ENCODE results near the gene FRMD4A.

FRMD4A gene
- long read RNA-seq, donor 1, partial matches to known transcripts: 0 of 8 reads
- long read RNA-seq, donor 1, other reads (novel, unspliced or antisense): 0 of 8 reads
- long read RNA-seq, donor 2, partial matches to known transcripts: 0 of 3 reads
- long read RNA-seq, donor 2, other reads (novel, unspliced or antisense): 0 of 3 reads
- long read RNA-seq, donor 3, transcript FRMD4A-209 (3 exons, 1,287 nt): major isoform, 5 of 7 reads
- long read RNA-seq, donor 3, partial matches to known transcripts: 0 of 7 reads
- long read RNA-seq, donor 3, other reads (novel, unspliced or antisense): 0 of 7 reads
- long read RNA-seq, donor 4, transcript FRMD4A-209 (3 exons, 1,287 nt): major isoform, 5 of 9 reads
- long read RNA-seq, donor 4, partial matches to known transcripts: 0 of 9 reads
- long read RNA-seq, donor 4, other reads (novel, unspliced or antisense): 0 of 9 reads
- long read RNA-seq, donor 5, partial matches to known transcripts: 0 of 4 reads
- long read RNA-seq, donor 5, other reads (novel, unspliced or antisense): 0 of 4 reads
- long read RNA-seq, donor 6, transcript FRMD4A-209 (3 exons, 1,287 nt): major isoform, 10 of 13 reads
- long read RNA-seq, donor 6, partial matches to known transcripts: 0 of 13 reads
- long read RNA-seq, donor 6, other reads (novel, unspliced or antisense): 0 of 13 reads
- long read RNA-seq, donor 7, transcript FRMD4A-209 (3 exons, 1,287 nt): major isoform, 21 of 23 reads
- long read RNA-seq, donor 7, partial matches to known transcripts: 0 of 23 reads
- long read RNA-seq, donor 7, other reads (novel, unspliced or antisense): 0 of 23 reads
- long read RNA-seq, donor 8, transcript FRMD4A-209 (3 exons, 1,287 nt): major isoform, 7 of 16 reads
- long read RNA-seq, donor 8, partial matches to known transcripts: 6 of 16 reads
- long read RNA-seq, donor 8, other reads (novel, unspliced or antisense): 0 of 16 reads

DNA sequence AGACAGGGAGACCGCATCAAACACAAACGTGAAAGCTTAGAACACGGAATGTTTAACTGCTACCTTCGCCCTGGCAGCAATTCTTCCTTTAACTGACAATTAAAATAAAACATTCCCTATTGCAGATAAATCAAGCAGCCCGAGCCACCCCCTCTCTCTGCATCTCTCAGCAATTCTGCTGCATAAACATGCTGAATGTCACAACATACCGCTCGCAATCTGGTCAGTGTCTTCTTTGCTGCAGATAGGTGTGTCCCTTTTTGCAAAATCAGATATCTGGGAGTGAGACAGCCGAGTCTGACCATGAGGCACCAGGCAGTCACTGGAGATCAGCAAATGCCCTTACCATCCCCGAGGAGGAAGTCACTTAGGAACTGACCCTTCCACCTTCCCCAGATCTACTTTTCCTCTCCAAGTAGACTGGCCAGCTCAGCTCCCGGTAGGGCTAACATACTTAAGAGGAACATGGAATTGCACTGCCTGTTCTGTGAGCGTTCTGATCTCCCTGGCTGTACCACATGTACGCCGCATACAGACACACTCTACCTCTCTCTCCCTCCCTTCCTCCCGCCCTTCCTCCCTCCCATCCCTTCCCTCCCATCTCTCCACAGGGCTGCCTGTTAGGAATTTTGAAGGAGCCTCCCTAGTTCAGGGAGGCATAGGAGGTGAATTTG is at the start of gene FRMD4A:
Gene FRMD4A (minus strand): TSS at position 537 of the 674 bp plus-strand sequence.
- DNase-seq: peak; percentile 41

DNA sequence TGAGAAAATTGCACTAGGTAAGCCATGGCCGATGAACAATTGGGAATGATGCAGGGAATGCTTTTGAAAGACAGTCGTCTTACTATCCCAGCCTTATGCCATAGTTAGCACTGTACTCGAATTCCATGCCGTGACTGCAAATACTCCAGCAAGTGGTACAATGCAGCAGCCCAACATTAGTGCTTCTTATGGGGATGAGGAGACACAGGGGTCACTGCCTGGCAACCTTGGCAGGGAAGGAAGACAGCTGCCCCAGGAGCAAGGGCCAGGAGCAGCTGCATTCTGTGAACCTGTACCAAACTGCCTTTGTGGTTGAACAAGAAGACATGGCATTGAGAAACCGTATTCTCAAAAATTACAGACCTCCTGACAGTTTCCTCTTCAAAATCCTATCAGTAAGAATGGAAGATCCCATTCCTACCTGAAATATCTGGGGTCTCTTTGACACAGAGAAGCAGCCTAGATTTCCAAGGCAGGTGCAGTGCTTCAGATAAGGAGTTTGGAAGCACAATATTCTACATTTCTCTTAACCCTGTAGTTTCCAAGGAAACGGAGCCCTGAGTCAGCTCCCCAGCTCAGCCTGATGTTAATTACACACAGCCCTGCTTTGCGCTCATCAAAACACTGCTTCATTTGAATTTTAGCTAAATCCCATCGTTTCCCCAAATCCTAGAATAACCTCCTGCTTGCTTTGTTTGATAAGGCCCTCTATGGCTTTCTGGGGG is 49.0 kb upstream of the FRMD4A start:
- no peak for DNase-seq

GRCh38 chr10:14378387-14378960 is 47.8 kb upstream of the FRMD4A start:
- DNase-seq: no peak

DNA sequence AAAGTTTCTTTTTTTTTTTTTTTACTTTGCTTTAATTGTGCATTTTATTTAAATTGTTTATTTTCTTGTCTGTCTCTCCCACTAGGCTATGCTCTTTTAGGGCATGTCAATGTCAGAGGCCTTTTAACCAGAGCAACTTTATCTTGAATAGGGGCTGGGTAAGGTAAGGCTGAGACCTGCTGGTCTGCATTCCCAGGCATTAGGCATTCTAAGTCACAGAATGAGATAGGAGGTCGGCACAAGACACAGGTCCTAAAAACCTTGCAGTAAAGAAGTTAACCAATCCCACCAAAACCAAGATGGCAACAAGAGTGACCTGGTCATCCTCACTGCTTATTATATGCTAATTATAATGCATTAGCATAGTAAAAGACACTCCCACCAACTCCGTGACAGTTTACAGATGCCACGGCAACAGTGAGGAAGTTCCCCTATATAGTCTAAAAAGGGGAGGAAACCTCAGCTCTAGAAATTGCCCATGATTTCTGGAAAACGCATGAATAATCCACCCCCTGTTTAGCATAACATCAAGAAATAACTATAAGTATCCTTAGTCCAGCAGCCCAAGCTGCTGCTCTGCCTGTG is 47.0 kb upstream of the FRMD4A start:
- DNase-seq: no peak

DNA sequence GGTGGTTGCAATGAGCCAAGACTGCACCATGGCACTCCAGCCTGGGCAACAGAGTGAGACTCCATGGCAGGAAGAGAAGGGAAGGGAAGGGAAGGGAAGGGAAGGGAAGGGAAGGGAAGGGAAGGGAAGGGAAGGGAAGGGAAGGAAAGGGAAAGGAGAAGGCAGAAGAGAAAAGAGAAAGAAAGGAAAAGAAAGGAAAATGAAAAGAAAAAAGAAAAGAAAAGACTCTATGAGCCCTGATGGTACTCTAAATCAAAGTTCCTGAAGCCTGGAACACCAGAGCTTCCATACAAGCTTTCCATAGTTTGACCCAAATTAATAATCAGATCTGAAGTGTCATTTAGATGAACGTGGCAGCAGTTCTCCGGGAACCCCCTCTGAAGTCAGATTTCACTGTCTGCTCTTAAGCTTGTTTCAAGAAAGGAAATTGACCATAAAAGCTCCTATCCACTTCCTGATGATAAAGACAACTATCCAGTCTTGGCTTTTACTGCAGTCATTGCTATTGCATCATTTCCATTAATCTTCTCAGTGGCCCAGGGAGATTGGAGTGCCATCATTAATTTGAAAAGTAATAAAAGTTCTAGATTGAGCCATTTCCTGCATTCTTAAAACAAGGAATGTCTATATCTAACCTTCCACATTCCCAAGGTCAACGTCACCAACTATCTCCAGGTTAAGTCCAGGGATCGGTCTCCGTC is 44.2 kb upstream of the FRMD4A start:
- no peak for DNase-seq

GRCh38 chr10:14372606-14373005 is 41.9 kb upstream of the FRMD4A start:
- DNase-seq: no peak

DNA sequence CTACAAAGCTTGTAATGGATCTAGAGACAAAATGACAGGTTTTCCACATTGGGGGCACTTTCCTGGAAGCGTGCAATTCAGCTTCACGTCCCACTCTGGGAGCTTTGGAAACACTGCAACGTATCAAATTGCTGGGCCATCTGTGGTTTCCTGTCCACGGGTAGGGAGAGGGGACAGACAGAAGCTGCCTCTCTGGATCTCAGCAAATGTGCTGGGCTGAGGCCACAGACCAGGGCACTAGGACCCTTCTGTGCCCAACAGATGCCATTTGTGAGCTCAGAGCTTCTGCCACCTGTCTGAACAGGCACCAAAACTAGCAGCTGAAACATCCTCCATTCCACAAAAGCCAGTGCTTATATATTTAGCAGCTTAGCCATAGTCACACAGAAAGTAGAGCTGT is 40.9 kb upstream of the FRMD4A start:
- no peak for DNase-seq

DNA sequence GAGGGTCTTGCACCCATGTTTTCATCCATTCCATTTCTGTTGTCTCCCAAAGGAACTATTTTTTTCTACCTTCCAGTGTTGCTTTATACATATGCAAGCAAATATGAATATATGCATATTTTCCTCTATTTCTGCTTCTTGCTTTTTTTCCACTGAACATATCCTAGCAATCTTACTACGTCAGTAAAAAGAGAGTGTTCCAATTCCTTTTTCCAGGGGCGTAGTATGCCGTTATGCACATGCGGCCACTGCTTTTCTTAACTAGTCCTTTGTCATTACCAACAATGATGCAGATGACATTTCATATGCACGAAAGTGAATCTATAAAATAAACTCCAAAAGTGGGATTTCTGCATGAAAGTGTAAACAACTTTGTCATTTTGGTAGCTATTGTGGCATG is 40.2 kb upstream of the FRMD4A start:
- no peak for DNase-seq

DNA sequence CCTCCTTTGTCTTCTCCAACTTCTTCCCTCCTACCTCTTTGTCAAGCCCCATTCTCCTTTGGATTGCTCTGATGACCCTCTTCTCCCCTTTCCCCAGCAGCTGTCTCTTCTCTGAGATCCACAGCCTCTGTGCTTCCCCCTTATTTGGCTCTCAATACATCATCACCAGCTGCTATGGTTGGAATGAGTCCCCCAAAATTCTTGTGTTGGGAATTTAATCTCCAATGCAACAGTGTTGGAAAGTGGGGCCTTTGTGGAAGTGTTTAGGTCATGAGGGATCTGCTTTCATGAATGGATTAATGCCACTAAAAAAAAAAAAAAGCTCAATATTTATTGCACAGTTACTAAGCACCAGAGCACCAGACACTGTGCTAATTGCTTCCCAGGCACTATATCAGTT is 39.2 kb upstream of the FRMD4A start:
- DNase-seq: no peak

DNA sequence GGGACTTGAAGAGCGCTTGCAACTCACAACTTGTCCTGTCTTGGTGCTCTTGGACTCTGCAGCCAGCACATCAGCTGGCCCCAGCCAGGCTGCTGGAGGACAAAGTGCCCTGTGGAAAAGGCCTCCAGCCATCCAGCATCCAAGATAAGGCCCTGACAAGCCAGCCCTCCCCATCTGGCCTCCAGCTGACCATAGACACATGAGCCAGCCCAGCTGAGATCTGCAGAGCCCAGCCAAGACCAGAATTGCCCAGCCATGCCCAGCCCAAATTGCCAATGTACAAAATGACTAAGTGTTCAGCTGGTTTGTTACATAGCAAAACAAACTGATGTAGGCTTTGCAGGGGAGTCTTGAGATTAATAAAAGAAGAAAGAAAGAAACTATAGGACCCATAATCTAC is 36.0 kb upstream of the FRMD4A start:
- no peak for DNase-seq

DNA sequence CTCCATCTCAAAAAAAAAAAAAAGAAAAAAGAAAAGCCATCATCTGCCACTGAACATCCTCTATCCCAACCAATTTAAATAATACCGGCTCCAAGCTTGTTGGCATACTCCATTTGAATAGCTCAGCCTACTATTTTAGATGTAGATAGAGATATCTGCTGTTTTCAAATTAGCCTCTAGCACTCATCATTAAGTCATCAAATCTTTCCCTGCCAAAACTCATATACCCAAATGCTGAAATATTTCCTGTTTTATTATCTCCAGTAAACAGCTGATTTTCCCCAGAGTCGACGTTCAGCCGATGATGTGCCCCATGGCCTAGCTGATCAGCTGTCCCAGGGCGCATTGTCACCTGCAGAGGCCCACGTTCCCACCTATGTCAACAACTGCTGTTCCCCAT is 34.5 kb upstream of the FRMD4A start:
- no peak for DNase-seq

- no peak for DNase-seq
These were observed 31.4 kb upstream of the FRMD4A start for GRCh38 chr10:14362104-14362503.

DNA sequence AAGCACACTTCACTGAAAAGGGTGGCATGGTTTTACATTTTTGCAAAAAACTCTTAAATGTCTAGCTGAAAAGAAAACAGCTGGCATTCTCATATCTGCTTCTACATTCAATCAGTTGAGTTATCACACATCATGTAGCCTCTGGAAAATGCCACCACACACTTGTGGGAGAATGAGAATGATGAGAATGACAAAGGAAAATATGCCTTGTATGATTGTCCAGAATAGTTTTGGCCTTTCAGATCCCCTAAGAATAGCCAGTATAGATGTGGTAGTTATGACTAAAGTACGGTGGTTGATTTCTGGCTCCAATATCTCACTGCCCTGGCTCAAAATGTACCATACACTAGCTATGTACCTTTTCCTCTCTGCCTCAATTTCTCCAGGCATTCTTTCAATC is 30.2 kb upstream of the FRMD4A start:
- DNase-seq: no peak

DNA sequence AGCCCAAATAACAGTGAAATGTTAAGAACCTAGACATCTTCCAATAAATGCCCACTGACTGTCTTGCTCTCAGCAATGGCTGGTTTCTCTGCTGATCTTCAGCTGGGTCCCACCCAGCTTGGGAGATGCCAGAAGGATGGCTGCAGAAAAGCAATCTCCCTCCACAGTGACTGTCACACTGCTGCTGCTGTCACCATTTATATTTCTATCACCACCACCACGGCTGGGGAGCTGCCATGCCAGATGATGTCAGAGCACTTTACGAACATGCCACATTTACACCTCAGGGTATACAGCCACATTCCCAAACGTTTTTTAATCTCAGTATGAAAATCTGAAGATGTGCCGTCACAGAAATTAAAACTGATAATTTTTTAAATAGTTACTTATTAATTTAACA is 29.8 kb upstream of the FRMD4A start:
- no peak for DNase-seq

DNA sequence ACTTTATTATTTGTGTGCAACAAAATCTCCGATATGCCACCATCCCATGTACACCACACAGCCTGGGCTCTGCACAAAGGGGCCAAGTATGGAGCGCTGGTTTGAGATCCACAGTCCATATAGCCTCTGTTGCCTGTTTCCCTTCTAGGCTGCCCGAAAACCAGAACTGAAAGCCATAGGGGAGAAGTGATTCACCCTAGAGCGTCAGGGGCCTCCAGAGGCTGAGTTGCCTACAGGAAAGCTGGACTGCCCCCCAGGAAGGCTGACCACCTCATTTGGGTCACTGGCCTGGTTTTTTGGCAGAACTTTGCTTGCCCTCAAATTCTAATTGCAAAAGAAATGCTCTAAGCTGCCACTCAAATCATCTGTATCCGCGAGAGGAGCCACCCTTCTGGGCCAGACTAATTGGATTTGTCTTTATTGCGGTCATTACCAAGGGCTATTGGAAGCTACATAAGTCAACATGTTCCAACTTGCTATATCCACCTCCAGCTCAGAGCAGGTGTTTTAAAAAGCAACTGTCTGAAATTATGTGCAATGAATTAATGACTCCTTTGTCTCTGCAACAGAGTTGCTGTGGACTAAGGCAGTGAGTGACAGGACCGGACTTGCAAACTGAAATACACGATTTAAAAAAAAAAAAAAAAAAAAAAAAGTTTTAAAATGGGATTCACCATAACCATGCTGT is 28.3 kb upstream of the FRMD4A start:
- no peak for DNase-seq

DNA sequence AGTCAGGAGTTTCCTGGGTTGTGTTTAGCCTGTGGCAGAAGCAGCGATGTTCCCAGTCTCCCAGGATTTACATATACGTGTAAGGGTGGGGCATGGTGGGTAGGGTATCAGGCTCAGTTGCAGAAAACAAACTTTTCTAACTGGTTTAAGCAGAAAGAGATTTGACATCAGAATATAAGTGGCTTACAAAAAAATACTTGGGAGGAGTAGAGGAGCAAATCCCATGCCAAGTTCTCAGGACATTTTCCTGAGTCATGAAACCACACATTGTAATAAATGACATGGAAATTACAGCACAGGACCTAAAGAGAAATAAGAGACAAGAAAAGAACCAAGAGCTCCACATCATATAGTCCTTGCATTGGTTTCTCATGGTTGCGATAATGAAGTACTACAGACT is 26.2 kb upstream of the FRMD4A start:
- no peak for DNase-seq

DNA sequence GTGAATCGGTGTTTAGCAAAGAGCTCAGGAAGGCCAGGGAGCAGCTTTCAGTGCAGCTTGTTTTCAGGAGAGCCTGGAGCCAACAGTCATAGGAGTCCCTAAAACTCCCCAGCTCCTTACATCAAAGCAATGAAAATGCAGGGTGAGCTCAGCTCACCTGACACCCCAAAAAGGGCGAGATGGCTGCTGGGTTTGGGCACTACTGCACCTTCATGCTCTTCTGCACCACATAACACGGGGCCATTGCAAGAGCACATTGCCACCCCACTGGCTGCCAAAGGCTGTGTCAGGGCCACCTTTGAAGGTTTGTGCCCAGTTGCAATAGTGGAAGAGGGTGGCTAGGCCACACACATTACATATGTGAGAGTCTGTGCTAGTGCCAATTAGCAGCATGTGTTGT is 25.0 kb upstream of the FRMD4A start:
- DNase-seq: no peak

- no peak for DNase-seq
These were observed 22.7 kb upstream of the FRMD4A start for GRCh38 chr10:14353291-14353913.

DNA sequence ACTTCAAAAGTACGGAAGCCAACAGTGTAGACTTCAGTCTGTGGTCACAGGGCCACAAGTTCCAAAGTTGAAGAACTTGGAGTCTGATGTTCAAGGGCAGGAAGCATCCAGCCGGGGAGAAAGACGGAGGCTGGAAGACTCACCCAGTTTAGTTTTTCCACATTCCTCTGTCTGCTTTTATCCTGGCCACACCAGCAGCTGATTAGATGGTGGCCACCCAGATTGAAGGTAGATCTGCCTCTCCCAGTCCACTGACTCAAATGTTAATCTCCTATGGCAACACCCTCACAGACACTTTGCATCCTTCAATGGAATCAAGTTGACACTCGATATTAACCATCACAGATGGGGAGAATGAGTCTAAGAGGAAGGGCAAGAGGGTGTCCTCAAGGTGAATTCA is 19.3 kb upstream of the FRMD4A start:
- no peak for DNase-seq

DNA sequence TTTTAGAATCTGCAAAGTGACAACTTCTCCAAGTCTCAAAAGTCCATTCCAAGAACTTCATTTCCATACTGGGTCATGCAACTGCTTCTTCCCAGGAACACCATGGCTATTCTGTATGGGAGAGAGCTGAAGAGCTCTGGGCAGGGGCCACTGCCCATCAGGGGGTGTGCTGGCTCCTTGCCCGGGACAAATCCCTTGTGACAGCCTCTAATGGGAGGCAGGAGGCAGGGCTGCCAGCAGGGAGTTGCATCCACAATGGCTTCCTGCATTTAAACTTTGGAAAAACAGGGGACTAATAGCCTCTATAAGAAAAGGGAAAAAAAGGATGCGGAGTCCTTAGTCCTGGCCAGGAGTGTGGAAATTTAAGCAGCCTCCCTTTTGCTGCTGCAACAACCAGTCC is 18.4 kb upstream of the FRMD4A start:
- no peak for DNase-seq
